Right forelimb (tissue), 1 donor: ENCODE results near the gene BMPER.

ENCODE experiments used
- DNase-seq: peaks from one replicate; pipeline ENCODE4 v3.0.0-alpha.2; 2018

The BMPER gene

GRCh38 chr7:33905389-33906032, at the start of gene BMPER:
Gene BMPER, plus strand, starts transcription at chr7:33905539. Its CDS starts 75 bp downstream, at chr7:33905614.
- peak; percentile 71 for DNase-seq

DNA sequence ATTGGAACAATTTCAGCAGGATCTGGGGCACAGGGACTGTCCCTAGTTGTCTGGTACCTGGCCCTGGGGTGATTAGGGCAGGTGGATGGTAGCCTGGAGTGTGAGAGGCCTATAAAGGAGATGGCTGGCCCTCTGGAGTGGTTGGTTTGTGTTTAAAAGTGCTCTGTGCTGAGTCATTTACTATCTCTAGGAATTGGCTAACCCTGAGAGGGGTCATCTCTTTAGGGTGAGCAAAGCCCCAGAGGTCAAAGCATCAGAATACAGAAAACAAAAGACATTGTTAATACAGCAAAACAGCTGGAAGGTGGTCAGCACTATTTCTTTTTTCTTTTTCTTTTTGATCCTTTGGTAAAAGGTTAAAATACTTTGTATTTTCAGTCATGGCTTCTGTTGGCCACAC, 43.4 kb upstream of the BMPER start:
- DNase-seq = no peak

- DNase-seq = no peak
Observed at GRCh38 chr7:33862946-33863814, 42.2 kb upstream of the BMPER start.

- no peak for DNase-seq
Observed at GRCh38 chr7:33868166-33868565, 37.2 kb upstream of the BMPER start.

DNA sequence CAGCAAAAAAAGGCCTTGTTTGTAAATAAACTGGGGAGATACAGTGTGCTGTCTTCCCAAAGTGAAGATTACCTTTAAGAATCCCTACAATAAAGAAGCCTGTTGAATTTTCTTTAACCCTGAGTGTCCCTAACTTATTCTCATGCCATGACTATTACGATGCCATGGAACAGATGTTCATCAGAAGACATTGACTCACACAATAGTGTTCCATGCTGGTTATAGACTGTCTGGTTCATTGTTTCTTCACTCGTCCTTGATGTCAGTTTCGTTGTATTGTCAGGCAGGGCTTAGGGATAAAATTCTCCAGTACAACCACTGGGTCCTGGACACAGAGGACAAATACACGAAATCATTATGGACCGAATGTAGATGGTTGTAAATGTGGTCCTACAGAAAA, 36.2 kb upstream of the BMPER start:
- DNase-seq = no peak

- no peak for DNase-seq
Observed at GRCh38 chr7:33870120-33870519, 35.2 kb upstream of the BMPER start.

DNA sequence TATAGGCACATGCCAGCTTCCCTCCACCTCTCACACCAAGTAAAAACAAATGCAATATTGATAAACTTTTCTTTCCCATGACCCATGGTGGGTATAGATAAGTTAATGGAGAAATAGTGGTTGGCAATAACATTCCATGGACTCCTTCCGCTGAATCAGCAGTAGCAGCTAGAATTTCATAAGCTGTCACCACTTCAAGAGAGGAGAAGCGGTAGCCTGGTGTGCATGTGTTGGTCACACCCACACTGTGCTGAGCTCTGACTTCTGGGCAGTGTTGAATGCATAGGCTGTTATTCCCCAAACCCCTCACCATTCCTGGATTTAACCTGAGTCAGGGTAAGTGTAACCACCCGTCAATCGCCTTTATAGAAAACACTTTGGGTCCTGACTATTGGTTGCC, 32.5 kb upstream of the BMPER start:
- no peak for DNase-seq

DNA sequence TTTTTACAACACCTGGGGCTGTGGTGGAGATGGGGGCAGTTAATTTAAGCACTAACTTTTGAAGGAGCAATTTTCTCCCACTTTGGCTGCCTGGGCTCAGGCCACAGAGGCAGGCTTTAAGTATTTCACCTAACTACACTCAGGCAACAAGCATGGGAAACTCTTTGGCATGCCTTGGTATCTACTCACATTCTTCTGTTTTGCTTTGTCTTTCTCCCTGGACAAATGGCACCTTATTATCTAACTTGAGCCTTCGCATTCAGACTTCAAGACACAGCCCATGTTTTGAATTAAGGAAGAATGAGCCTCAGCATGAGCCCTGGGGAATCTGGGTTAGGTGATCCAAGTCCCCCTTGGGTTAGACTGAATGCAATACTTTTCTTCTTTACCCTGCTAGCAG, 31.8 kb upstream of the BMPER start:
- DNase-seq = no peak

- DNase-seq = no peak
Observed at GRCh38 chr7:33873981-33874750, 31.2 kb upstream of the BMPER start.

- no peak for DNase-seq
Observed at GRCh38 chr7:33874943-33875342, 30.4 kb upstream of the BMPER start.

- DNase-seq = no peak
Observed at GRCh38 chr7:33876596-33877274, 28.6 kb upstream of the BMPER start.

DNA sequence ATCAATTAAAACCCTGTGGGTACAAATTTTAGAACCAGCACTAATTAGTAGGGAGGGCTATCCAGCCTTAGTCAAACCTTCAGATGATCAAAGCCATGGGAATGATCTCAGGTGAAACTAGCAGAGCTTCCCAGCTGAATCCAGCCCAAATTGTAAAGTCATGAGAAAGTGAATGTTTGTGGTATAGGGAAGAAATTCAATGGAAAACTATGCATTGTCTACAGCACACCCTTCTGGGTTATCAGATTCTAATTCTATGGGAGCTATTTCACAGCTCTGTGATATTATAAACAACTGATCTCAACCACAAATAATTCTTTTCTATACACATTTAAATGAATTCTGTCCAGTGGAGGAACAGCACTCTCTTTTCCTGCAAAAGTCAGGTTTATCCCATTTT, 24.6 kb upstream of the BMPER start:
- DNase-seq = no peak

GRCh38 chr7:33881316-33881715, 24.0 kb upstream of the BMPER start:
- no peak for DNase-seq

- no peak for DNase-seq
Observed at GRCh38 chr7:33882040-33882837, 23.1 kb upstream of the BMPER start.

DNA sequence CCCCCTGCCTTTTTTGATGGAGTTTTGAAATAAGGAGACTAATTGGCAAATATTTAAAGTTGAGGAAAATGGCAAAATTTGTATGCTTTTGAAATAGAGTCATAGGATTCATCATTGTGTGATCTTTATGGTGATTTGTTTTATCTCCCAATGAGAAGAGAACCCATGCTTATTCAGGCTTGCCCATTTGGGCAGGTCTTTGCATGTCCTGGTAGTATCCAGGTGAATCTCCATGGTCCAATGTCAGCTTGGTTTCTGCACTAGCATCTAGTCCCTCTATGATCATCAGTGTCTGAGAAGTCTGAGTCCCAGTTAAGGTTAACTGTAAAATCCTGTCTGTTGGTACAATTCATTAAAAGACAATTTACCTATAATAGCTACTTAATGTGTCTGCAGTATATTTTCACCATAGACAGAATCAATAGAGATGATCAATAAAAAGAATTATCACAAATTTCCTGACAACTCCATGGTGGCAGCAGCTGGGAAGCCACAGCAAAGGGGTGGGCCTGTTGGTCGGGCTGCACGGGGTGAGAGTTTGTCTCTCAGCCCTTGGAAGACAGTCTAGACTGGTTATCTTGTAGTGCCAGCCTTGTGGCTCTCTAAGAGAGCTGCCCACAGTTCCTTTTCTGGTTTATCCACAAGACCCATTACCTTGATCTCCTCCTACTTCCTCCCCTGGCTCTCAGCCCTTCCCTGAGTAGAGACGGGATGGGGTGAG, 22.2 kb upstream of the BMPER start:
- DNase-seq = no peak

- DNase-seq = no peak
Observed at GRCh38 chr7:33883671-33883965, 21.7 kb upstream of the BMPER start.

DNA sequence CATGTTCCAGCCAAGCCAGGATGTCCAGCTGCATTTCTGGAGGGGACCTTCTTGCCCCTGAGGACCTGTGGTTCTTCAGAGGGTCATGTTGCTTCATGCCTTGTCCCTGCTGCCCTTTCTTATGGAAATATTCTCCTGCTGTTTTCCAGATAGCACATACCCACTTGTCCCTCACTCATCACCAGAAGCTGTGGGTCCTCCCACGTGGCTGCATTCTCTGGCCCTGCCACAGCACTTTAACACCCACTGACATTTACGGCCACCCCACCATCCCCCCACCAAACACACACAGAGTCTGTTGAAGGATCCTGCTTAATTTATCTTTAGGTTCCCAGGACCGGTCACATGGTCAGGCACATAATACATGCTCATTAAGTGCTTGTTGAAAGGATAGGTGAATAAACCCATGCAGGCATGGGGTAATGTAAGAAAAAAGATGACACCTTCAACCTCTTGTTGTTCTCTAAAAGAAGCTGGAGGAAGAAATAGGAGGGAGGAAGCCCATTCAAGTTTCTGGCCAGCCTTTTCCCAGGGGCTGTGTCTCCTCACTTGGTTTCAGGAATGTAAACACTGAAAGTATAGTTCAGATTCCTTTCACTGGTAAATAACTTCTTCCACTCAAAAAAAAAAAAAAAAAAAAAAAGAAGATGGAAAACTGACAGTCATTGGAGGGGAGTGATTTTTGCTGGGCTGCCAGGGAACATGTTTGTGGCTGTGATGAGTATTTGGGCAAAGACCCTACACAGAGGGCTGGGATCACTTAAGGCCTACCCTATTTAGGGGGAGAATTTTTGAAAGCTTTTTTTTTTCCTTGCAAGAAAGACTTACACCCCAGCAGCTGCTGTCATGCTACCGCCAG, 19.8 kb upstream of the BMPER start:
- no peak for DNase-seq

GRCh38 chr7:33886149-33886623, 19.2 kb upstream of the BMPER start:
- DNase-seq = no peak

DNA sequence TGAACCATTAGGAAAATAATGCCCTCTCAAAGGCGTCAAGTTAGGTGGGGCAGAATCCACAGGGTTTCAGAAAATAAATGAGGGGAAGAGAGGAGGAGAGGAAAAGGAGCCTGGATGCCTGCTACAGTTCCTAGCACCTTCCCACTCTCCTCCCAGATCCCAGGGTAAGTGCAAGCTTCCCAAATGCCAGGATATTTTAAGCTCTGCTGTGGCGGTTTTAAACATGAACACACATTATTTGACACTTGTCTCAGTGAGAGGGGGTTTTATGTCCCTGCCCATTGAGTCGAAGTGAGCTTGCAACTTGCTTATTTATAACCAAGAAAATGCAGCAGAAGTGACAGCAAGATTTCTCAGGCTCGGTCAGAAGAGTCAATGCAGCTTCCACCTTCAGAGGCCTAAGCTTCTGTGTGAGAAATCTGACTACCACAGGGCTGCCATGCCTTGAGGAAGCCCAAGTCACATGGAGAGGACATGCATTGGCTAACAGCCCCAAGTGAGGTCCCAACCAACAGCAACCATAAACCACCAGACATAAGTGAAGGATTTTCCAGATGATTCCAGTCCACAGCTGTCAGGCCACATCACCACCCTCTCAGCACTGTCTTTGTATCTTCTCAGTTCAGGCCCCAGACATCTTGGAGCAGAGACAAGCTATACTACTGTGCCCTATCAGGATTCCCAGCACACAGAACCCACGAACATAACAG, 17.9 kb upstream of the BMPER start:
- DNase-seq = no peak

- DNase-seq = no peak
Observed at GRCh38 chr7:33888166-33888565, 17.2 kb upstream of the BMPER start.
